PC-9 (cell line): Measurements from ENCODE around the gene FUOM. TPM values are rescaled to one million over a fixed set of nuclear protein-coding genes. Genes with fewer than 3 reads are reported as not detected.

Source experiments
- BruUV-seq: library from RNA; stranded (reverse); fragments of 400-500 nt; replicated peaks from 2 replicates; lab custom pipeline; 2021; lab: Mats Ljungman, UMichigan
- CTCF ChIA-PET: fragments of 300-600 bp; sonication (Branson Sonifier 250); formaldehyde crosslinking; loops from one replicate; lab custom pipeline; 2022; ENCODE audit warnings: antibody characterized with exemption; lab: Charles Lee
- POLR2A ChIA-PET: fragments of 300-600 bp; sonication (Branson Sonifier 250); formaldehyde crosslinking; loops from one replicate; lab custom pipeline; 2022; ENCODE audit warnings: antibody characterized with exemption; ENCODE audit not compliant: unreplicated experiment; lab: Charles Lee
- DNase-seq, 2 experiments: peaks; one replicate each; pipeline versions ENCODE4 v3.0.0 to v3.0.0-alpha.2; 2015 to 2022; ENCODE audit warnings: mixed read lengths in 1 of 2
- H2AFZ ChIP-seq: fragments of 200-600 bp; sonication (generic); 2 replicates; pipeline ENCODE4 v1.8.1; 2017; ENCODE audit warnings: antibody characterized with exemption
- H3F3A ChIP-seq: fragments of 200-600 bp; sonication (generic); 2 replicates; pipeline ENCODE4 v1.8.1; 2017; ENCODE audit warnings: antibody characterized with exemption, mild to moderate bottlenecking, low read depth; ENCODE audit not compliant: insufficient read depth
- H3K27ac ChIP-seq: fragments of 200-600 bp; sonication (generic); 2 replicates; pipeline ENCODE4 v1.6.1; 2016; ENCODE audit warnings: mixed run types
- H3K27me3 ChIP-seq: fragments of 200-600 bp; sonication (generic); 2 replicates; pipeline ENCODE4 v1.6.1; 2016; ENCODE audit warnings: low read depth, mixed run types; ENCODE audit not compliant: insufficient read depth
- H3K36me3 ChIP-seq: fragments of 200-600 bp; sonication (generic); 2 replicates; pipeline ENCODE4 v1.6.1; 2016; ENCODE audit warnings: low read depth, mixed run types
- H3K4me1 ChIP-seq: fragments of 200-600 bp; sonication (generic); replicated peaks from 2 replicates; pipeline ENCODE4 v1.6.1; 2016; ENCODE audit warnings: mixed run types; ENCODE audit not compliant: insufficient read depth
- H3K4me2 ChIP-seq: fragments of 200-600 bp; sonication (generic); 2 replicates; pipeline ENCODE4 v1.6.1; 2017; ENCODE audit warnings: mixed run types
- H3K4me3 ChIP-seq: fragments of 200-600 bp; sonication (generic); 2 replicates; pipeline ENCODE4 v1.6.1; 2016; ENCODE audit warnings: mixed run types
- H3K79me2 ChIP-seq: fragments of 200-600 bp; sonication (generic); 2 replicates; pipeline ENCODE4 v1.6.1; 2017; ENCODE audit warnings: low read depth, mixed run types
- H3K9me2 ChIP-seq: fragments of 200-600 bp; sonication (generic); 2 replicates; pipeline ENCODE4 v1.8.1; 2017; ENCODE audit warnings: mild to moderate bottlenecking; ENCODE audit not compliant: insufficient read depth
- H3K9me3 ChIP-seq: fragments of 200-600 bp; sonication (generic); 2 replicates; pipeline ENCODE4 v1.8.1; 2016; ENCODE audit warnings: low read depth; ENCODE audit not compliant: insufficient read depth
- H4K20me1 ChIP-seq: fragments of 200-600 bp; sonication (generic); 2 replicates; pipeline ENCODE4 v1.8.1; 2017; ENCODE audit not compliant: insufficient read depth
- EZH2 ChIP-seq: fragments of 200-600 bp; sonication (generic); IDR thresholded peaks from 2 replicates; pipeline ENCODE4 v1.8.0; 2017; ENCODE audit warnings: antibody characterized with exemption, low read depth
- intact Hi-C: fragments of 100-400 bp; cut with micrococcal nuclease; formaldehyde crosslinking; loops from one replicate; pipeline ENCODE4 v1.10.0; 2022; ENCODE audit not compliant: unreplicated experiment
- total RNA-seq: library from RNA; stranded (reverse); gene quantifications from 2 replicates; pipeline ENCODE4 v1.2.3, GENCODE V29; 2021
- TF ChIP-seq, protein P1 (sequence below): fragments of 200-600 bp; sonication (generic); conservative IDR thresholded peaks from 2 replicates; pipeline ENCODE4 v1.6.1; 2017; ENCODE audit warnings: mixed run types, antibody characterized with exemption, mild to moderate bottlenecking, moderate library complexity

Gene FUOM
- total RNA-seq, 1 experiment from 2014 or later: 7.4 TPM

DNA sequence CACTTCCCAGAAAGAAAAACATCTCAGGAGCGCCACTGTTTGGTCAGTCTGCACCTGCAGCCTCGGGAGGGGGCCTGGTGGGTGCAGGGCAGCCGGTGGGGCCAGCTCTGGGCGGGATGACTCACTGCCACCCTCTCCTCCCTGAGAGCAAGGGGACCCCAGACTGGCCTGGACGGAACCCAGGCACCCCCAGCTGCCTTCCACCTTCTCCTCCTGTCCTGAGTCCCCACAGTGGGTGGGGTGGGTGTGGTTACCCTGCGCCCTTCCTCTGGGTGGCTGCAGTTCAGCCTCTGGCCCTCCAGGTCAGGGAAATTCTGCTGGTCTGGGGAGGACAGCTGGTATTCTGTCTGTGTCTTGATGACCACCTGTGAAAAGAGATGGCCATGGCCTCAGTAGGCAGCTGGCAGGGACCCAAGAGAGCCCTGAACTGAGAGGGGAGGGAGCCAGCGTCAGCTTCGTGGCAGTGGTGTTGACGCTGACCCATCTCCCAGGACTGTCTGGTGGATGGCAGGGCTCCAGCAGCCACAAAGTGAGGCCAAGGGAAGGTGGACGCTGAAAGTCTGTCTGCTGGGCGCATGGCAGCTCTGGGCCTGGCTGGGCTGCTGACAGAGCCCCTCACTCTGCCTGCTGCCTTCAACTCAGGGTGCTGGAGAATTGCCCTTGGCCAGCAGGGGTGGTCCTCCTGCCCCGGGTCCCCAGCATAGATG lies 30.0 kb downstream of the FUOM start:
- BruUV-seq: no TSS peak
- no peaks in the 10 kb centered on the region for H3F3A ChIP-seq
- H3K27ac ChIP-seq: no peak overlapping the region
- no peak overlapping the region for H2AFZ ChIP-seq
- ChIA-PET POLR2A (no interaction called here), CTCF (interaction anchor here (0.5 to 1.0 kb wide), 2 partner anchors 111 to 445 kb away, joined by 3 read pairs; no protein-coding TSS in a partner anchor)
- TF ChIP-seq EZH2: no peak
- TF ChIP-seq, protein P1, sequence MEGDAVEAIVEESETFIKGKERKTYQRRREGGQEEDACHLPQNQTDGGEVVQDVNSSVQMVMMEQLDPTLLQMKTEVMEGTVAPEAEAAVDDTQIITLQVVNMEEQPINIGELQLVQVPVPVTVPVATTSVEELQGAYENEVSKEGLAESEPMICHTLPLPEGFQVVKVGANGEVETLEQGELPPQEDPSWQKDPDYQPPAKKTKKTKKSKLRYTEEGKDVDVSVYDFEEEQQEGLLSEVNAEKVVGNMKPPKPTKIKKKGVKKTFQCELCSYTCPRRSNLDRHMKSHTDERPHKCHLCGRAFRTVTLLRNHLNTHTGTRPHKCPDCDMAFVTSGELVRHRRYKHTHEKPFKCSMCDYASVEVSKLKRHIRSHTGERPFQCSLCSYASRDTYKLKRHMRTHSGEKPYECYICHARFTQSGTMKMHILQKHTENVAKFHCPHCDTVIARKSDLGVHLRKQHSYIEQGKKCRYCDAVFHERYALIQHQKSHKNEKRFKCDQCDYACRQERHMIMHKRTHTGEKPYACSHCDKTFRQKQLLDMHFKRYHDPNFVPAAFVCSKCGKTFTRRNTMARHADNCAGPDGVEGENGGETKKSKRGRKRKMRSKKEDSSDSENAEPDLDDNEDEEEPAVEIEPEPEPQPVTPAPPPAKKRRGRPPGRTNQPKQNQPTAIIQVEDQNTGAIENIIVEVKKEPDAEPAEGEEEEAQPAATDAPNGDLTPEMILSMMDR: no peak; the same call in 1 of the 2 replicates
- intact Hi-C loops: loop anchor here (10.0 kb wide), 3 partner anchors 67 to 423 kb away; partner anchors contain the start of genes CYP2E1 and MTG1
- H3K4me3 ChIP-seq: no peak overlapping the region
- no peak overlapping the region for H3K4me2 ChIP-seq
- H3K36me3 ChIP-seq: no peaks in the 10 kb centered on the region
- no peak for DNase-seq
- H3K9me3 ChIP-seq: no peaks in the 10 kb centered on the region
- H3K79me2 ChIP-seq: no peaks in the 10 kb centered on the region
- H3K9me2 ChIP-seq: no peaks in the 10 kb centered on the region
- no peaks in the 10 kb centered on the region for H4K20me1 ChIP-seq
- no peaks in the 10 kb centered on the region for H3K4me1 ChIP-seq
- peaks cover 14% of the 10 kb centered on the region for H3K27me3 ChIP-seq

DNA sequence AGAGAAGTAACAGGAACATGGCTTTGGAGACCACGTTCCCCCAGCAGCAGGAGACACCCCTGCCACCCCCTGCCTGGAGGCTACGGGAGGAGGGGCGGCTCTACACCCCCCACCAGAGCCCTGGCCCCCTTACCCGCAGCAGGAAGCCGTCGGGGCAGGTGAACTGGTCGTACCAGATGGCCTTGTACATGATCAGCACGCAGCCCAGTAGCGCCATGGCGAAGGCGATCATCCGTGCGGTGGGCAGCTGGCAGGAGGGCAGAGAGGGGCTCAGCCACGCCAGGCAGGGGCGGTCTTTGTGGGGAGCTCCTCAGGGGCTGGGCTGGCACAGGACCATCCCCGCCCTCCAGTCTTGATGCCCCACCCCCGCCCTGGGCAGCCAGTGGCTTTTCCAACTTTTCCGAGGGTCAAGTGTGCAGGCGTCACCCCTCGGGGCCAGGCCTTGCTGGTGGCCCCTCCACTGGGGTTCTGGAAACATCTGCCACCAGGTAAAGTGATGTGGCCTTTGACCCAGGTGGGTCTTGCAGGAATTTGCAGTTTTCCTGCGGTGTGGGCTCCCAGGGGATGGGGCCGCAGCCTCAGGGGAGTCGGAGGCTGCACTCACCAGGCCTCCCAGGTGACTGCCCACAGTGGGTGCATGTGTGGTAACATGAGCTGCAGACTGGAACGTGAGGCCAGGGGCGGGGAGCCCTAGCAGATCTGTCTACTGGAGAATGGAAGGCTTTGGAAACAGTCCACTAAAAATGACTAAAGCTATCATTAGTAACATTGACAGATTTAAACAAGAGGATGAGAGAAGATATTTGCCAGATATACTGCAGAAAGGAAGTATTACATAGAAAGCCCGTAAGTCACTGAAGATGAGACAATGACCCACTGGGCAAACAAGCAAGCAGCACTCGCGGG lies 30.8 kb downstream of the FUOM start:
- Histone ChIP-seq H4K20me1 (no peaks in the 10 kb centered on the region), H3K27ac (no peak overlapping the region), H3K27me3 (peaks cover 5% of the 10 kb centered on the region), H3F3A (no peaks in the 10 kb centered on the region), H3K4me1 (no peaks in the 10 kb centered on the region), H3K9me2 (no peaks in the 10 kb centered on the region), H3K4me2 (no peak overlapping the region), H3K9me3 (no peaks in the 10 kb centered on the region), H3K36me3 (no peaks in the 10 kb centered on the region), H2AFZ (no peak overlapping the region), H3K79me2 (no peaks in the 10 kb centered on the region), H3K4me3 (no peak overlapping the region)
- intact Hi-C loops: loop anchor here (10.0 kb wide), 3 partner anchors 68 to 422 kb away; partner anchors contain the start of genes CYP2E1 and MTG1
- DNase-seq: no peak
- POLR2A ChIA-PET: no interaction called here
- BruUV-seq: no TSS peak
- TF ChIP-seq, protein P1: no peak
- TF ChIP-seq EZH2: no peak
- CTCF ChIA-PET: interaction anchor here (1.0 kb wide), 1 partner anchor 111 kb away, joined by 3 read pairs; no protein-coding TSS in a partner anchor

DNA sequence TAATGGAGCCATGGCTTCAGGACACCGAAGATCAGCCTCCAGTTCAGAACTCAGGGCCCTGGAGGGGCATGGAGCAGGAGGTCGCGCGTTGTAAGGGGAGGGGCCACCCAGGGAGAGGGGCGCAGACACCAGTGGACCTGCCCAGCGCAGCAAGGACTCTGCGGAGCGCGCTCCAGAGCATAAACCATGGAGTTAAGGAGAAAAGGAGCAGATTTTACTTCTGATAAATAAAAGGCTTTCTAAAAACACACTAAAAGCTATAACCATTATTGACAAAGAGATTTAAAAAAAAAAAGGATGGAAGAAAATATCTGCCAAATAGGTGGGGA lies 31.6 kb downstream of the FUOM start:
- ChIA-PET CTCF (interaction anchor here (0.6 kb wide), 1 partner anchor 130 kb away, joined by 4 read pairs; no protein-coding TSS in a partner anchor), POLR2A (no interaction called here)
- no peaks in the 10 kb centered on the region for H3K4me1 ChIP-seq
- no peak for DNase-seq
- no peaks in the 10 kb centered on the region; the same call in 1 of the 2 replicates for H3K27me3 ChIP-seq
- no peak overlapping the region for H2AFZ ChIP-seq
- H3F3A ChIP-seq: no peaks in the 10 kb centered on the region
- H3K9me3 ChIP-seq: no peaks in the 10 kb centered on the region
- no peaks in the 10 kb centered on the region for H3K79me2 ChIP-seq
- no TSS peak for BruUV-seq
- no peak overlapping the region for H3K4me2 ChIP-seq
- intact Hi-C loops: loop anchor here (10.0 kb wide), 3 partner anchors 69 to 421 kb away; partner anchors contain the start of genes CYP2E1 and MTG1
- no peak for TF ChIP-seq EZH2
- TF ChIP-seq, protein P1: no peak
- no peaks in the 10 kb centered on the region for H4K20me1 ChIP-seq
- no peaks in the 10 kb centered on the region for H3K9me2 ChIP-seq
- H3K27ac ChIP-seq: no peak overlapping the region
- H3K36me3 ChIP-seq: no peaks in the 10 kb centered on the region
- no peak overlapping the region for H3K4me3 ChIP-seq
